Mesenchymal stem cell (in vitro differentiated cells and primary cell): Measurements from ENCODE around the gene MCOLN3.
"Not testable (repeated sequence)": the region's sequence is repeated elsewhere in the genome, so short reads cannot be mapped to it uniquely, and the experiment has no call there.

Source experiments
- DNase-seq: peaks from one replicate; pipeline ENCODE4 v3.0.0-alpha.2; 2013
- H2AFZ ChIP-seq: one replicate; pipeline ENCODE4 v1.6.1; 2013; ENCODE audit warnings: low read depth, mild to moderate bottlenecking, control low read depth, inconsistent platforms, low read length, moderate library complexity
- H2AK5ac ChIP-seq: 2 replicates; pipeline ENCODE4 v1.6.1; 2013; ENCODE audit warnings: low read length, moderate library complexity, mild to moderate bottlenecking, inconsistent platforms; ENCODE audit not compliant: severe bottlenecking
- H2BK120ac ChIP-seq: one replicate; pipeline ENCODE4 v1.6.1; 2013; ENCODE audit warnings: low read depth, mild to moderate bottlenecking, inconsistent platforms, low read length, moderate library complexity
- H2BK12ac ChIP-seq, 2 experiments: one replicate each; pipeline ENCODE4 v1.6.1; 2013; ENCODE audit warnings: inconsistent platforms in 2 of 2, low read length in 2 of 2, mild to moderate bottlenecking in 2 of 2, moderate library complexity in 2 of 2, control low read depth in 1 of 2
- H2BK15ac ChIP-seq: one replicate; pipeline ENCODE4 v1.6.1; 2013; ENCODE audit warnings: mild to moderate bottlenecking, low read depth, inconsistent platforms; ENCODE audit not compliant: poor library complexity, severe bottlenecking
- H2BK5ac ChIP-seq: 2 replicates; pipeline ENCODE4 v1.6.1; 2013; ENCODE audit warnings: low read depth, mild to moderate bottlenecking, low read length, control low read depth, inconsistent platforms; ENCODE audit not compliant: poor library complexity, severe bottlenecking
- H3K14ac ChIP-seq, 2 experiments: one replicate each; pipeline ENCODE4 v1.6.1; 2013; ENCODE audit warnings: inconsistent platforms in 2 of 2, low read length in 2 of 2, control low read depth in 1 of 2, mild to moderate bottlenecking in 1 of 2, moderate library complexity in 1 of 2
- H3K18ac ChIP-seq, 2 experiments: one replicate each; pipeline ENCODE4 v1.6.1; 2013; ENCODE audit warnings: inconsistent platforms in 2 of 2, low read length in 2 of 2, control low read depth in 1 of 2, low read depth in 1 of 2, mild to moderate bottlenecking in 1 of 2
- H3K23ac ChIP-seq, 2 experiments: one replicate each; pipeline ENCODE4 v1.6.1; 2013; ENCODE audit warnings: inconsistent platforms in 2 of 2, low read length in 2 of 2, mild to moderate bottlenecking in 2 of 2, moderate library complexity in 2 of 2, control low read depth in 1 of 2
- H3K27ac ChIP-seq: 2 replicates; pipeline ENCODE4 v1.5.1; 2013; ENCODE audit warnings: mild to moderate bottlenecking, moderate library complexity, low read length, control low read depth, inconsistent platforms; ENCODE audit not compliant: poor library complexity, severe bottlenecking
- H3K27me3 ChIP-seq, 2 experiments: 2 replicates each; pipeline versions ENCODE4 v1.6.1 to v1.7.0; 2013; ENCODE audit warnings: low read length in 2 of 2, mild to moderate bottlenecking in 2 of 2, moderate library complexity in 2 of 2, control low read depth in 1 of 2, inconsistent platforms in 1 of 2; ENCODE audit not compliant: control insufficient read depth in 1 of 2, insufficient read depth in 1 of 2
- H3K36me3 ChIP-seq, 2 experiments: 2 replicates each; pipeline versions ENCODE4 v1.6.1 to v1.7.0; 2013; ENCODE audit warnings: low read length in 2 of 2, control low read depth in 1 of 2, inconsistent platforms in 1 of 2, low read depth in 1 of 2, mild to moderate bottlenecking in 1 of 2; ENCODE audit not compliant: insufficient read depth in 2 of 2, control insufficient read depth in 1 of 2
- H3K4ac ChIP-seq, 2 experiments: one replicate each; pipeline ENCODE4 v1.6.1; 2013; ENCODE audit warnings: inconsistent platforms in 2 of 2, low read length in 2 of 2, mild to moderate bottlenecking in 2 of 2, moderate library complexity in 2 of 2, control low read depth in 1 of 2, low read depth in 1 of 2
- H3K4me1 ChIP-seq: 2 replicates; pipeline ENCODE4 v1.6.1; 2013; ENCODE audit warnings: low read depth, low read length, control low read depth; ENCODE audit not compliant: control insufficient read depth, insufficient read depth
- H3K4me2 ChIP-seq: 2 replicates; pipeline ENCODE4 v1.6.1; 2013; ENCODE audit warnings: low read length, mild to moderate bottlenecking, inconsistent platforms; ENCODE audit not compliant: poor library complexity, severe bottlenecking
- H3K4me3 ChIP-seq, 2 experiments: 2 replicates each; pipeline versions ENCODE4 v1.5.1 to v1.7.0; 2013; ENCODE audit warnings: low read length in 2 of 2, mild to moderate bottlenecking in 2 of 2, control low read depth in 1 of 2, low read depth in 1 of 2; ENCODE audit not compliant: insufficient read depth in 1 of 2
- H3K79me1 ChIP-seq: replicated peaks from 2 replicates; pipeline ENCODE4 v1.6.1; 2013; ENCODE audit warnings: mild to moderate bottlenecking, control low read depth, low read length, inconsistent platforms; ENCODE audit not compliant: poor library complexity, severe bottlenecking
- H3K9ac ChIP-seq: 2 replicates; pipeline ENCODE4 v1.7.0; 2013; ENCODE audit warnings: mild to moderate bottlenecking, low read length, moderate library complexity
- H3K9me3 ChIP-seq: 2 replicates; pipeline ENCODE4 v1.7.0; 2013; ENCODE audit warnings: mild to moderate bottlenecking, low read length; ENCODE audit not compliant: control insufficient read depth
- H4K8ac ChIP-seq: one replicate; pipeline ENCODE4 v1.6.1; 2013; ENCODE audit warnings: inconsistent platforms, mild to moderate bottlenecking, low read length, moderate library complexity
- H4K91ac ChIP-seq: one replicate; pipeline ENCODE4 v1.6.1; 2013; ENCODE audit warnings: mild to moderate bottlenecking, low read length, inconsistent platforms
- WGBS: methylation state at CpG from one replicate; pipeline ENCODE4 v1.1.7; 2013; ENCODE audit warnings: mixed read lengths; 5-methylcytosine and 5-hydroxymethylcytosine counted together

The MCOLN3 gene

DNA sequence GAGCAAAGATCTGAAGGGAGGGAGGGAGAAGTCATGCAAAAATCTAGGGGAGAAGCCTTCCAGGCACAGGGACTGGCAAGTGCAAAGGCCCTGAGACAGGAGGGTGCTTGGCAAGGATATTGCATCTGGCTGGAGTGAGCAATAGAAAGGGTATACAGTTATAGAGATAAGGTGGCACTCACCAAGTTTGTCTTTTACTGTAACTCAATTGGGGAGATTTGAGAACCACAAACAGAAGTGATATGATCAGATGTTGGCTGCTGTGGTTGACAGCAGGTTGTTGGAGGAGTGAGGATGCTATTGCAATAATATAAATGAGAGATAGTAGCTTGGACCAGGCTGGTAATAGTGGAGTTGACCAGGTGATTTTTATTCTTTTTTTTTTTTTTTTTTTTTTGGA lies 25.6 kb downstream of the MCOLN3 start:
- no peak overlapping the region for H2BK12ac ChIP-seq
- H3K4me1 ChIP-seq, result no peaks in the 10 kb centered on the region
- H3K27ac ChIP-seq, result no peak overlapping the region
- no peak overlapping the region for H4K8ac ChIP-seq
- H3K4ac ChIP-seq, result no peak overlapping the region
- H3K79me1 ChIP-seq, result no peaks in the 10 kb centered on the region
- H3K23ac ChIP-seq, result no peak overlapping the region
- H3K4me3 ChIP-seq, result no peak overlapping the region
- H2BK120ac ChIP-seq, result no peak overlapping the region
- no peaks in the 10 kb centered on the region for H3K9me3 ChIP-seq
- no peak for DNase-seq
- no peak overlapping the region for H3K9ac ChIP-seq
- H3K27me3 ChIP-seq, result peaks cover 0 to 24% of the 10 kb centered on the region in 2 experiments
- no peak overlapping the region for H3K18ac ChIP-seq
- no peak overlapping the region for H2BK5ac ChIP-seq
- H3K14ac ChIP-seq, result no peak overlapping the region
- H3K4me2 ChIP-seq, result no peak overlapping the region
- no peak overlapping the region for H4K91ac ChIP-seq
- no peak overlapping the region for H2AK5ac ChIP-seq
- H2BK15ac ChIP-seq, result no peak overlapping the region
- no peak overlapping the region for H2AFZ ChIP-seq
- H3K36me3 ChIP-seq, result no peaks in the 10 kb centered on the region

DNA sequence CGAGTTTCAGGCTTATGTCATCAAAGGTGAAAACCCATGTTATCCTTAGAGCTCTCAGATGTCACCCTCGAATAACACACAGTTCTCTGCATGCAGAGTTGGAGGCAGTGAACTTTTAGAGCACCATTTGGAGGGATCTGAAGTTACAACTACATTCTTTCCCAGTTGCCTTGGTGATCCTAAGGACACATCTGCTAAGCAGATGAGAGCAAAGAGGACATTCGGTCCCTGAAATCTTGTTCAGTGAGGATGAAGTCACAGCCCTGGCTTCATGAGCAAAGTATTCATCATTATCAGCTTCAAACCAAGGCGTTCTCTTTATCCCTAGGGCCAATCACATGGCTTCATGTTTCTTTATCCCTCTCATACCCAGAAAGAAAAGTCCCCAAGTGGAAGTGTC lies 28.3 kb downstream of the MCOLN3 start:
- Histone ChIP-seq H2BK15ac (no peak overlapping the region), H3K9me3 (no peaks in the 10 kb centered on the region), H3K9ac (no peak overlapping the region), H4K8ac (no peak overlapping the region), H3K23ac (no peak overlapping the region), H3K27ac (no peak overlapping the region), H3K79me1 (no peaks in the 10 kb centered on the region), H4K91ac (no peak overlapping the region), H3K36me3 (no peaks in the 10 kb centered on the region), H2AK5ac (no peak overlapping the region), H3K4ac (no peak overlapping the region), H3K4me1 (no peaks in the 10 kb centered on the region), H3K27me3 (peaks cover 0 to 24% of the 10 kb centered on the region in 2 experiments), H2AFZ (no peak overlapping the region), H3K14ac (no peak overlapping the region), H3K4me3 (no peak overlapping the region), H2BK120ac (no peak overlapping the region), H2BK5ac (no peak overlapping the region), H3K4me2 (no peak overlapping the region), H2BK12ac (no peak overlapping the region), H3K18ac (no peak overlapping the region)
- DNase-seq, result no peak
- WGBS, result 66% methylated on average over 4 of the region's 4 CpGs

DNA sequence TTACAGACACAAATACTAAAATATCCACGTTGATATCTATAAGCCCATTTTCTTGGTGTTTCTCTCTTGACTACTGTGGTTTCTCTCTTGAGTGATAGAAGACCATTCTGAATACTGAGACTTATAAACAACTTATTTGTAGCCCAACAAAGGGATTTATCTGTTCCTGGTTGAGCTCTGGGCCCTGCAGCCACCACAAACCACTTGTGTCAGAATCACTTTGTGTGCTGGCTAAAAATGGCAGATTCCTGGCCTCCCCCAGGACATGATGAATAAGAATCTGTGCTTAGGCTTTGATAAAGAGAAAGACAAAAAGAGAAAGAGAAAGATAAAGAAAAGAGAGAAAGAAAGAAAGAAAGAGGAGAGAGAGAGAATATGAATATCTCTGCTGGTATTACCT lies 32.5 kb downstream of the MCOLN3 start:
- WGBS, result 86% methylated on average over 1 of the region's 1 CpG
- no peak for DNase-seq
- H4K91ac ChIP-seq, result no peak overlapping the region

DNA sequence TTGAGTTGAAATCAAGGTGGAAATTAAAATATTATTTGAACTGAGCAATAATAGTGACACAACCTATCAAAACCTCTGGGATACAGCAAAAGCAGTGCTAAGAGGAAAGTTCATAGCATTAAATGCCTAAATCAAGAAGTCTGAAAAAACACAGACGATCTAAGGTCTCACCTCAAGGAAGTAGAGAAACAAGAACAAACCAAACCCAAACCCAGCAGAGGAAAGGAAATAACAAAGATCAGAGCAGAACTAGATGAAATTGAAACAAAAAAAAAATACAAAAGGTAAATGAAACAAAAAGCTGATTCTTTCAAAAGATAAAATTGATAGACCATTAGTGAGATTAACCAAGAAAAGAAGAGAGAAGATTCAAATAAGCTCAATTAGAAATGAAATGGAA lies 42.7 kb downstream of the MCOLN3 start:
- not testable (repeated sequence) for H3K4me2 ChIP-seq, H2BK15ac ChIP-seq, H3K23ac ChIP-seq, H3K18ac ChIP-seq, H4K91ac ChIP-seq, H2BK12ac ChIP-seq, H3K4me3 ChIP-seq, H3K36me3 ChIP-seq, H3K9ac ChIP-seq, H3K4ac ChIP-seq, H4K8ac ChIP-seq, H3K79me1 ChIP-seq, H3K27ac ChIP-seq, H3K4me1 ChIP-seq, DNase-seq, H2BK5ac ChIP-seq, H2BK120ac ChIP-seq, H2AFZ ChIP-seq, H3K14ac ChIP-seq, H2AK5ac ChIP-seq
- Histone ChIP-seq H3K9me3 (peaks cover 16% of the 10 kb centered on the region), H3K27me3 (peaks cover 5 to 25% of the 10 kb centered on the region in 2 experiments)
- WGBS, result no CpG with 5 or more reads among the region's 1 CpG

More for the DNA sequence above, 32.5 kb downstream of the MCOLN3 start:
- peaks cover 0 to 11% of the 10 kb centered on the region in 2 experiments for H3K27me3 ChIP-seq
- no peak overlapping the region for H4K8ac ChIP-seq
- H2AFZ ChIP-seq, result no peak overlapping the region
- H2AK5ac ChIP-seq, result no peak overlapping the region
- H2BK120ac ChIP-seq, result no peak overlapping the region
- no peak overlapping the region for H3K4me3 ChIP-seq
- H3K23ac ChIP-seq, result no peak overlapping the region
- no peak overlapping the region for H3K18ac ChIP-seq
- H3K9ac ChIP-seq, result no peak overlapping the region
- H3K9me3 ChIP-seq, result no peaks in the 10 kb centered on the region
- no peak overlapping the region for H3K14ac ChIP-seq
- no peaks in the 10 kb centered on the region for H3K36me3 ChIP-seq
- H3K4me2 ChIP-seq, result no peak overlapping the region
- no peak overlapping the region for H2BK5ac ChIP-seq
- no peak overlapping the region for H3K27ac ChIP-seq
- no peak overlapping the region for H2BK15ac ChIP-seq
- H3K4ac ChIP-seq, result no peak overlapping the region
- no peaks in the 10 kb centered on the region for H3K4me1 ChIP-seq
- H2BK12ac ChIP-seq, result no peak overlapping the region
- H3K79me1 ChIP-seq, result no peaks in the 10 kb centered on the region
